NCI-H69 (cell line): ENCODE data around the gene MILR1.
"Not testable (repeated sequence)": the region's sequence is repeated elsewhere in the genome, so short reads cannot be mapped to it uniquely, and the experiment has no call there.

Source experiments
- DNase-seq: peaks from one replicate; lab custom pipeline; 2025; lab: John Stamatoyannopoulos, UW

Gene MILR1

DNA sequence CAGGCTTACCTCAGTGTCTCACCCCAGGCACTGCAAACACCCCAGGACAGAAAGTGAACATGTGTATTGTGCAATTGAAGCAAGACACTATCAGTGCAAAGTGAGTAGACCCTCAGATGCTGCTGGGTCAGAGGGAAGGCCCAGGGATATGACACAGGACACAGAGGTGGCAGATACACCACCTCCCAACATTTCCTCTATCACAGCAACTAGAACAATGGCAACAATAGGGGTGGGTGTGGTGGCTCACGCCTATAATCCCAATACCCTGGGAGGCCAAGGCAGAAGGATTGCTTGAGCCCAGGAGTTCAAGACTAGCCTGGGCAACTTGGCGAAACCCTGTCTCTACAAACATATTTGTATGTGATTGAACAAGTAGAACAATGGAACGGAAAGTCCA lies 22.5 kb downstream of the MILR1 start:
- no peak for DNase-seq

DNA sequence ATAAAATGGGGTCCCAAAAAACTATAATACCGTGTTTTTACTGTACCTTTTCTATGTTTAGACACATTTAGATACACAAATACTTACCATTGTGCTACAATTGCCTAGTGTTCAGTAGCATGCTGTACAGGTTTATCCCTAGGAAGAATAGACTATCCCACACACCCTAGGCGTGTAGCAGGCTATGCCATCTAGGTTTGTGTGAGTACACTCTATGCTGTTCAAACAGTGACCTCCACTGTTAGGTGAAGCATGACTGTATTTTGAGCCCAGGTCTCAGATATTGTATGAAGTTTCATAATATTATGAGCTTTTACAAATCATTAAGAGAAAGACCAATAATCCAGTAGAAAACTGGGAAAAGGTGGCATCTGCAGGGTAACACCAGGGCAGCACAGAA lies 23.6 kb downstream of the MILR1 start:
- peak; percentile 9 for DNase-seq

DNA sequence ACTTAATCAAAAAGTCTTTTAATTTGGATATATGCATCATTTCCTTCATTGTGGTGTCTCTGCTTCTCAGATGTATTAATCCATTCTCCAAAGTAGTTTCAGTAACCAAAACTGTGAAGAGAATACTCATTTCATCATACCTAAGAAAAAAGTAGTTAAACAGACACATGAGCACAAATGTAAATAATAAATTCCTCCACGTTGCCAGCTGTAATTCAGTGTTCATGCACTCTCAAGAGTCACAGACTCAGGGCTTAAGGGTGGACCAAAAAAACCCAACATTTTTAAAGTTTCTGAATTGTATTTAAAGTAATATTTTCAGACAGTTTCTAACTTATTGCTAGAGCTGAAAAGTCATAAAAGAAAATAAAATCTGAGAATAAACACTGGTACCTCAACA lies 28.9 kb downstream of the MILR1 start:
- DNase-seq, result no peak

DNA sequence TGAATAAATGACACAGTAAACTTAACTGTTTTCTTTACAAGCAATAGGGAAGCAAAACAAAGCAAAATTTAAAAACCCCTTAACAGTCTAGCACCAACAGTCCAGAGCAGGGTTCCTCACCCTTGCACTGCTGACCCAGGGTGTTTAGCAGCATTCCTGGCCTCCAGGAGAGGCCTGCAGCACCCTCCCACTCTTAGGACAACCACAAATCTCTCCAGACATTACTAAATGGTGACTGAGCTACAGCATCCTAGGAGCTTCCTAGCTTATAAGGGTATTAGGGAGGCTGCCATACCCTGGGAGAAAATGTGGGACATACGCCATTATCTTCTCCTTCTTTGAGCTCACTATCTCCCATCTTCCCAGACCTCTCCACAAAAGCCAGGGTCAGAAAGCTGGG lies 32.0 kb downstream of the MILR1 start:
- DNase-seq, result no peak

DNA sequence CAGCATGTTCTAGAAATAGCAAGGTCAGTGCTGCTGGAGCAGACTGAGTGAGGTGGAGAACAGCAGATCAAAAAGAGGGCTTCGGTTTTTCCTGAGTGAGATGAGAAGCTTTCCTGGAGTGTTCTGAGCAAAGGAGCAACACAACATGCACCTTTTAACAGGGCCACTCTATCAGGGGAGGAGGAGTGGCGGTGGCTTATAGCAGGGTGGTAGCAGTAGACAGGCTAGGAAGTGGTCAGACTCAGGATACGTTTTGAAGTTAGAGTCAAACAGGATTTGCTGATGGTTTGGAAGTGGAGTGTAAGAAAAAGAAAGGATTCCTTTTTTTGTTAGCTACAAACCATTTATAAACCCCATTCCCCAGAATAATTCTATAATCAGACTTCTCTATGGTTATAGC lies 35.5 kb downstream of the MILR1 start:
- DNase-seq, result no peak

DNA sequence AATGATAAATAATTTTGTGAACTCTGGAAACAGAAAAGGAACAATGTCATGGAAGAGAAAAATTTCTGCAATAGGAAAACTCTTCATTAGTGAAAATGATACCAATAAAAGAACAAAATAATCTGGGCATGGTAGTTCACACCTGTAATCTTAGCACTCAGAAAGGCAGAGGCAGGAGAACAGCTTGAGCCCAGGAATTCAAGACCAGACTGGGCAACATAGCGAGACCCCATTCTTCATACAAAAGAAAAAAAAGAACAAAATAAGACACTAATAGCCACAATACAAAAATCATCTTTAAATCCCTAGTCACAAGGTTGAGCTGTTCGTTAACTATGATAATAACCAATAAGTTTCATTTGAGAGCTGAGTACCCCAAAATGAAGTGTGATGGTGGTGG lies 39.4 kb downstream of the MILR1 start:
- DNase-seq, result no peak

DNA sequence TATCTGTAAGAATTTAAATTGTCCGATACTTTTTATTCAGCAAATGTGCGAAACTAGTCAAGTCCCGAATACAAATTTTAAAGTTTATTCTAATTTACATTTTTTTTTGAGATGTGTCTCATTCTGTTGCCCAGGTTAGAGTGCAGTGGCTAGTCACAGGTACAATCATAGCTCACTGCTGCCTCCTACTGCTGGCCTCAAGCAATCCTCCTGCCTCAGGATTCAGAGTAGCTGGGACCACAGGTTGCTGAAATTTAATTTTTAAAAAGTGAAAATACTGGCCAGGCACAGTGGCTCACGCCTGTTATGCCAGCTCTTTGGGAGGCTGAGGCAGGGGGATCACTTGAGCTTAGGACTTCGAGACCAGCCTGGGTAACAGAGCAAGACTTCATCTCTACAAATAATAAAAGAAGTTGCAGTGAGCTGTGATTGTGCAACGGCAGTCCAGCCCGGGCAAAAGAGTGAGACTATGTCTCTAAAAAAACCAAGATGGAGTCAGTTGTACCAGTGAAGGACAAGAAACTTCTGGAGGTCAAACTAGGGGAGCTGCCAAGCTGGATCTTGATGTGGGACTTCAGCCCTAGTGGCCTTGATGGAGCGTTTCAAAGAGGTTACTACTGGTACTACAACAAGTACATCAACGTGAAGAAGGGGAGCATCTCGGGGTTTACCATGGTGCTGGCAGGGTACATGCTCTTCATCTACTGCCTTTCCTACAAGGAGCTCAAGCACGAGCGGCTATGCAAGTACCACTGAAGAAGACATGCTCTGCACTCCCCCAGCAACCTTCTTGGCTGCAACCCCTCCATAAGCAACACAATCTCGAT lies 42.3 kb downstream of the MILR1 start:
- peak; percentile 46 for DNase-seq

DNA sequence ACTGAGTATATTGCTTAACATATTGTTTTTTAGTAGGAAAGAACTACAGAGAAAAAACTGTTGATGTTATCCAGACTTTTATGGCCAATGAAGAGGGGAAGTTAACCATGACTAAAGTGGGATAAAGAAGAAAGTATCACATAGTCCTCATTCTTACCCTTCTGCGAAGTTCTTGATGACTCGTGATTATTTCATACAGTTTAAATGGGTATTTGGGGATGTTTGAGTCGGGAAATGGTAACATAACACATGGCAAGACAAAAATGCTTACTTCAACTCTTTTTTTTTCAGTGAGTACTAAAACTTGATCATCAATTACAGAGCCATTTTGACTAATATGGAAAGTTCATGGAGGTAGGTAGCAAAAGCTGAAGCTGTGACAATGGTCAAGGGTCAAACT lies 43.1 kb downstream of the MILR1 start:
- no peak for DNase-seq

DNA sequence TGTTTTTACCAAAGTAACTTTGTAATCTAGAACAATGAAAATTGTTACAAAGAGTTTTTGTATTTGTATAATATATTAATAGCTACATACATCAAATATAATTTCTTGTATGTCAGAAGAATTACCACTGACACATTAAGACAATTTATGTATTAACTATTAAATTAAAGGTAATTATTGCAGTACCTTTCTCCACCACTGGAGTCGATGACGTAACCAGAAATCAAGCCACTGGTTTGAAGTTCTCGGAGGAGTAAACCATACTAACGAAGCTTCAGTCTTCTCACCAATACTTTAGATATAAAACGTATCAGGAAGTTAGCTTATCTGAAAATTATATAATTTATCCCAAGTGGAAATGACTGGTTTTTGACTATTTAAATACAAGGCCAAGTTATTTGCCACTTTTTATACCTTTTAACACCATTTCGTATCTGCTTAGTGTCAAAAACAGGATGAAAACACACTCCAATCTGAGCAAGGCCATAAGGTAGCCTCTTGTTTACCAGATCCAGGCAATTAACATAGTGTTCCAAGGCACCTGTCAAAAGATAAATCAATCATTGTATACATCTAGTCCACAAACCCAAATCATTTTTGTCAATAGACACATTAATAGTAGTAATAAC lies 43.7 kb downstream of the MILR1 start:
- DNase-seq, result peak; percentile 27

DNA sequence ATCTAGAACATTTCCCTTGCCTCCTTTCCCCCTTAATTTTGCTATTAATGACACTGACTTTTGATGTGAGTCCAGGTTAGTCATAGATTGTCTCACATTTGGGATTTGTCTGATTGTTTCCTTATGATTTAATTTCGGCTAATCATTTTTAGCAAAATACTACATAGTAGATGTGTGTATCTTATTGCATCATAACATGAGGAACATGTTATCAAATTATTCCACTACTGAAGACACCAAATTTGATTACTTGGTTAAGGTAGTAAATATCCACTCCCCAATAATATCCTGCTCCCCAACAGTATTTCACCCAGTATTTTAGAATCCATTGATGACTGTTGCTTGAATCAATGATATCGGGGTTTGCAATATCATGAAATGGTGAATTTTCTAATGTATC lies 45.2 kb downstream of the MILR1 start:
- no peak for DNase-seq

DNA sequence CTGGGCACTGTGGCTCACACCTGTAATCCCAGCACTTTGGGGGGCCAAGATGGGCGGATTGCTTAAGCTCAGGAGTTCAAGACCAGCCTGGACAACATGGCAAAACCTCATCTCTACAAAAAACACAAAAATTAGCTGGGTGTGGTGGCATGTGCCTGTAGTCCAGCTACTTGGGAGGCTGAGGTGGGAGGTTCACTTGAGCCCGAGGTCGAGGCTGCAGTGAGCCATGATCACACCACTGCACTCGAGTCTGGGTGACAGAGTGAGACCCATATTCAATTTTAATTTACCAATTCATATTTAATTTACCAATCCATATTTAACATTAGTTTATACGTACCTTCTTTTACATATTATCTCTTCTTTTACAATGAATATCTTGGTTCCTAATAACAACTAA lies 46.4 kb downstream of the MILR1 start:
- not testable (repeated sequence) for DNase-seq

DNA sequence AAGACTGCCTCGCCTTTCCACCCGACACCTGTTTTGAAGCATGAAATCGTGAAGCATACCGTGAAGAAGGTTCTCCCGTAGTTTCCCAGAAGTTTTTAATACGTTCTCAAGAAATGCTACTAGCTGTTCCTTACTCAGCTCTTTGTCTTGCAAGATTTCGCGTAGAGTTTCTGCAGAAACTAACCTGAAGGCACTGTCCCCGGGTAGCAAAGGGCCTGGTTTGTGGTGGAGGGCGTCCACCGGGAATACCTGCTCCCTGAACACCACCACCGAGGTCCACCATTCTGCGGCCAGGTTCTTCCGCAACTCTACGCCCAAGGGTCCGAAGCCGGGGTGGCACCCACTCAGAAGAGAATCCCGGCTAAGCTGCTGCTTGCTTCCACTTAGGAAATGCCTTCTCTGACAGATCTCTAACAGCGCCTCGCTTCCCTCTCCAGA lies 47.5 kb downstream of the MILR1 start:
- DNase-seq, result peak; percentile 29

DNA sequence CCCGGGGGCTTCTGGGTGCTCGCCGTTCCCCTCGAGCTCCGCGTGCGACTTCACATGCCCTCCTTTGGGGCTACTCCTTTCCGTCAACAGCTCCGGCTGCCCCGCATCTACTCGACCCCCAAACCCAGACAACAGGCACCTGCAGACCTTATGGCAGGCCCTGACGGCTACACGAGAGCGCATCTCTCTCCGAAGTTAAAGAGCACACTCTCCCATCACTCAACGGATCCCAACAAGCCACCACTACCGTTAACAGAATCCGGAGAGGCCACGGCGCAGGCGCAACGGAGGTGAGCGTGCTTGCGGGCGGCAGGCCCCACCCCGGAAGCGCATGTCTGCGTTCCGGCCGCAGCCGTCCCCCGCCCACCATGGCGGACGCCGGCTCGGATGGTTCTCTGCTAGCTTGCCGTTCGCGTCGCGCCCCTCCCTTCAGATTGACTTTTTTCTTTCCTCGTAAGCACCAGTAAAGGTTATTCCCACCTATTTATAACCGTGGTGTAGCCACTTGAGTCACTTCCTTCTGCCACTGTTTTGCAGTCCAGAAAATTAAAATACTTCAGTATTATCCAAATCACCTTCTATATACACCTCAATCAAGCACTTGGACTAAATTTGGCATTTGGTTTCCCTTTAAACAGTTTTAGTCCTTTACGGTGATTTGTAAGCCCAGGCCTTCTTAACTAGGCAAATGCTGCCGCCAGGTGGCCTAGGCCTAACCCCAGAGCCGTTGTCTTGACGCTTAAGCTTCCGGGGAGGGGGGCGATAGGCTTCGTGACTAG lies 48.1 kb downstream of the MILR1 start, which contains the start of gene POLG2:
TSS of gene POLG2 (minus strand) at position 269 of the 779 bp plus-strand sequence. CDS start at position 183, 86 bp downstream.
- peak; percentile 97 for DNase-seq

DNA sequence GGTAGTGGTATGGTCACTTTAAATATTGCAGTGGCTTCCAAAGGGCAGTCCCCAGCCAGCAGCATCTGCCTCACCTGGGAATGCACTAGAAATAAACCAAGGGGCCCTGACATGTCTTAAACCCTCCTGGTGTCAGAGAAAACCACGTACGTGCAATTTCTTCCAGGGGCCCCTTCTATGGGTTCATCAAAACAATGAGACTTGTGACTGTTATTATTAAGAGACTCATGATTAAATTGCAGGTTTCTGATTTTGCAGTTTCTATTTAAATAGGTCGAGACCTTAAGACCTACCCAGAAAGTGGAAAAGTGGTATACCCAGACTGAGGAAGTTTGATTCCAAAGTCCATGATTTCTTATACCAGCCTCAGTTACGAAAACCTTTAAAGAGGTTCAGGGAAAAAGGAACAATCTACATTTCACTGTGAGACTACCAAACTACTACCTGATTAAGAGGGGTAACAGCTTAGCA lies 48.7 kb downstream of the MILR1 start:
- DNase-seq, result peak; percentile 47

DNA sequence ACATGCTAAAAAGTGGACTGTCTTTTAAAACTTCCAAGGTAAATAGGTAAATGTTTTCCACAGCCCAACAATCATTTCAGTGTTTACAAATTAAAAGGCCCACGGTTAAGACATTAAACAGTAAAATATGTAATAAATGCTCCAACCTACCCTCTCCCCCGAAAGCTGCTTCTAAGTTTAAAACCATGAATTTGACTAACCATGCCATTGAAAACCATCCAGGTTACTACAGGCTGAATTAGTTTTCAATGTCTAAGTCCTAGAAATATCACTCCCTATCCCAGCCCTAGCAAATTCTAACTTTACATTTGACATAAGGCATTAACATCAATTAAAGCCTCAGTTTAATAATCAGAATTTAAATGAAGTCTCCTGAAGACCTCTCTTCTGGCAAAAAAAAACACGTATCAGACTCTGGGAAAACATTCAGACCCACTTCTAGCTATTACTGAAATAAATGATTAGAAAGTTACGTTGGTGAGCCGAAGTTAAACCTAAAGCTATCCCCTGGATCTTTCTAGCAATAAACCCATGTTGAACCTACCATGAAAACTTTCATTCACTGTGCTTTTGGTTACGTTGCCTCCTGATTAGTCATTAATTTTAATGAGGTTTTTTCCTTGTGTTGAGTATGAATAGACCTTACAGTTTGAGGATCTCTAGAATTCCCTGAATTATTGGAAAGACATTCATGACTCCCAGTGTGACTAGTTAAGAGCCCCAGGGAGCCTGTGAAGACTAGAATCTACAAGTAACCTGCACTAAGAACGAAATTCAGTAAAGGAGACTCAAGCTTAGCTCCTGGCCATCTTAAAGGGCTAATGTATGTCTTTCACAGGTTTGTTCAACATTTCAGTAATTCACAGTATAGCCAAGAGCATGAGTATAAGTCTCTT lies 49.6 kb downstream of the MILR1 start:
- DNase-seq, result peak; percentile 14

DNA sequence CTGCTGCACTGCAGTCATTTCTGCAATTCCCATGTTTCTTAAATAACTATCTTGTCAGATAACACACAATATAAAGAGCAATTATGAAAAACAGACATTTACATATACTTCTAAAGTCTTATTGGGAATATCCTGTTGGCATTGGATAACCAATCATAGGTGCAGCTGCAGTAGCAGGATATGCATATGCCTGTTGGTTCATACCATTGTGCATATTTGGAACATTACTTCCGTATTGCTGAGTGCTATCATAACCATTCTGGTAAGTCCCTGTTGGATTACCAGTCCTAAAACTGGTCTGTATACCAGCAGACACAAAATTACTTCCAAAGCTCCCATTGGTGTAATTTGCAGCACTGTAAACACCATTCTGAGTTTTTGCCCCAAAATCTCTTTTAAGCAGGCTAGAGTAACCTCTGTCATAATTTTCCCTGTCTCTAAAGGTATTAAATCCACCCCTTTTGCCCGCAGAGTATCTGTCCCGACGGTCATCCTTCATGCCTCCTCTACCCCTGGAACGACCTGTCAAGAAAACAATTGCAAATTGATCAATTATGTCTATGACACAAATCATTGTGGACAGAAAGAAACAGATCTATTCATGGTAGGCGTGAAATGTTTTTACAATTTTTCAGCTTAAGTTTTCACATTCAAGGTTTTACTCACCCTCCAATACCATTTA lies 51.0 kb downstream of the MILR1 start:
- DNase-seq, result no peak

DNA sequence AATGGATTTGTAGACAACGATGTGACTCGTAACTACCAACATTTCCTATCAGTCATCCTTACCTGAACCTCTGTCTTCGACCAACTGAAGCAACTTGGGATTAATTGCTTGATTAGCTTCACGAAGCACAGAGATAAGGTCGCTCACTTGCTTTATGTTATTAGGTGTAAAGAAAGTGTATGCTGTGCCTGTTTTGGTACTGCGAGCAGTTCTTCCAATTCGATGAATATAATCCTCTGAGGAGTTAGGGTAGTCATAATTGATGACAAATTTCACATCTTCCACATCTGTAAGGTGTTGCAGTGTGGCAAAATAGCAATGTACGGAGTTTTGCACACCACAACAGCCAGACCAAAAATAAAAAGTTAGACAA lies 51.6 kb downstream of the MILR1 start:
- DNase-seq, result no peak

DNA sequence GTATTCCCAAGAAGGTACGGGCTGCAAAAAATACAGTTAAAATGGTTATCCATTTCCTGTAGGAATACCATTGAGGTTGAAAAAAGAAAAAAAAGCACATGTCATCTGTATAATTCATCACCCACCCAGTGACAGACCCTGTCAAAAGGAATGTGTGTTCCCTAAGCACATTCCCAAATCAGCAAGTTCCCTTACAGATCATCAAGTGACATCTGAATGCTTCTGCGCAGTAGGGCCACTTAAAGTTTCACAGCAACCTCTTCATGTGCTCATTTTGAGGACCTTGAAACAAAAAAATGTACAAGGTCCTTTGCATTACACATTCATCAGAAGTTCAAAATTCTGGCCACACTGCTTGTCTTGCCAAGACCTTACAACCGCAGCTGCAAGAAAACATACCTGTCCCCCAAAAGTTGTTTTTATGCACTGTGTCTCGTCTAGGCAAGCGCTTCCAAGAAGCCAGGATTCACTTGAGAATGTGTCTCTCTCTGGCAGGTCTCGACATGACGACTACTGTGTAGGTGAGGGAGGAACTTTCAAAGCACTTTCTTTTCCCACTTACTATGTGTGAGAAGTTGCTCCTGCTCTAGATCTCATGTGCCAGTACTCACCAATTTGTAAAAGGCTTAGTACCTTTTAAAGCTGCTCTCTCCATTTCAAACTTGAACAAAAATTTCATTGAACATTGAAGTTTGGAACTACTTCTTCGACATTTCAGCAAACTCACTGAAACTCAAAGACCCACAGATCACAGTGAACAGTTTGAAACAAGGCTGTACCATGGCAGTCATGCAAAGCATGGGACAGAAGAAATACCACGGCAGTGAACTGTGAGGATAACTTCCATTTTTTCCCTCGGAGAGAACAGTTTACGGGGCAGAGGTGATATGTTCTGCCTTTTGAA lies 52.2 kb downstream of the MILR1 start:
- no peak for DNase-seq

DNA sequence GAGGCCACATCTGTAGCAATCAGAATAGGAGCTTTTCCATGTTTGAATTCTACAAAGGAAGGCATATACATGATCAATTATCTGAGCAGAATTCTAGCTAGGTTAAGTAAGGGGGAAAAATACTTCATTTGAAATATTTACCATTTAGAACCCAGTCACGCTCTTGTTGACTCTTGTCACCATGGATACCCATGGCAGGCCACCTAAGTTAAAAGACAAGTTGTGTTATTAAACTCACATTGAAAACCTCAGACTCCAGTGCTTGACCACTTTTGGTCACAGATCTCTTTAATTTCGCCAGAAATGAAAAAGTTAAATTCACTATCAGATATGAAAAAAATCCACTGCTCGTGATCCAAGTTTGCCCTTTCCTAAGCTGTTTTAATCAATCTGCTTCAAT lies 53.1 kb downstream of the MILR1 start:
- no peak for DNase-seq

DNA sequence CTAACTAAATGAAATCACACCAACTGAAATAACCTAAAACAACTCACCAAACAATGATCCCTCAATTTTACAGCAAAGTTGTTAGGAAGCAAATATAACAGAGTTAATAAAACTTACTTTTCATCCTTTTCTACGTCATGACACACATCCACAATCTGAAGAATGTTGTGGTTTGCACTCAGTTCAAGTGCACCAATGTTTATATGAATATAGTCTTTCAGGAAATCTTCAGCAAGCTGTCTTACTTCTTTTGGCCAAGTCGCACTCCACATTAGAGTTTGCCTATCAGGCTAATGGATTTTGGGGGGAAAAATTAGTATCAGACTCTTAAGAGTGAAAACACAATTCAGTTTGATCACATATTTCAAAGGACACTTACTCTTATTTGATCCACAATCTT lies 53.9 kb downstream of the MILR1 start:
- no peak for DNase-seq
